HEK293 (cell line): ENCODE measurements around the gene SAMM50.

Source experiments
- AEBP2 ChIP-seq: fragments of 450-650 bp; formaldehyde crosslinking; IDR thresholded peaks from 2 replicates; pipeline ENCODE4 v1.5.1; 2016; ENCODE audit warnings: missing biosample characterization, missing genetic modification characterization, borderline replicate concordance
- BCL6B ChIP-seq: fragments of 450-650 bp; formaldehyde crosslinking; IDR thresholded peaks from 2 replicates; pipeline ENCODE4 v1.5.1; 2017; ENCODE audit warnings: missing biosample characterization, missing genetic modification characterization
- GLI4 ChIP-seq: fragments of 450-650 bp; formaldehyde crosslinking; IDR thresholded peaks from 2 replicates; pipeline ENCODE4 v1.5.1; 2016; ENCODE audit warnings: missing biosample characterization, missing genetic modification characterization
- HOXC10 ChIP-seq: sonication (generic); formaldehyde crosslinking; IDR thresholded peaks from 2 replicates; pipeline ENCODE4 v1.8.1; 2023; ENCODE audit warnings: mild to moderate bottlenecking, missing genetic modification reagents
- KLF7 ChIP-seq: fragments of 450-650 bp; formaldehyde crosslinking; IDR thresholded peaks from 2 replicates; pipeline ENCODE4 v1.5.1; 2016; ENCODE audit warnings: missing biosample characterization, missing genetic modification characterization, borderline replicate concordance
- PBX3 ChIP-seq: sonication (generic); formaldehyde crosslinking; IDR thresholded peaks from 2 replicates; pipeline ENCODE4 v1.8.1; 2022; ENCODE audit warnings: mild to moderate bottlenecking, moderate library complexity, missing genetic modification reagents
- TRIM28 ChIP-seq: IDR thresholded peaks from 2 replicates; pipeline ENCODE4 v1.6.1; 2011; ENCODE audit warnings: low read length, control low read depth, borderline replicate concordance
- YY2 ChIP-seq: fragments of 450-650 bp; formaldehyde crosslinking; IDR thresholded peaks from 2 replicates; pipeline ENCODE4 v1.5.1; 2016; ENCODE audit warnings: missing biosample characterization, missing genetic modification characterization
- ZNF24 ChIP-seq: fragments of 450-650 bp; formaldehyde crosslinking; IDR thresholded peaks from 2 replicates; pipeline ENCODE4 v1.5.1; 2016; ENCODE audit warnings: missing biosample characterization, missing genetic modification characterization
- ZNF26 ChIP-seq: fragments of 450-650 bp; formaldehyde crosslinking; IDR thresholded peaks from 2 replicates; pipeline ENCODE4 v1.5.1; 2016; ENCODE audit warnings: missing biosample characterization, missing genetic modification characterization
- ZNF391 ChIP-seq: fragments of 450-650 bp; formaldehyde crosslinking; IDR thresholded peaks from 2 replicates; pipeline ENCODE4 v1.5.1; 2016; ENCODE audit warnings: low read depth, missing biosample characterization, missing genetic modification characterization, borderline replicate concordance
- ZNF404 ChIP-seq: fragments of 450-650 bp; formaldehyde crosslinking; IDR thresholded peaks from 2 replicates; pipeline ENCODE4 v1.5.1; 2017; ENCODE audit warnings: missing biosample characterization, missing genetic modification characterization
- ZNF501 ChIP-seq: fragments of 450-650 bp; formaldehyde crosslinking; IDR thresholded peaks from 2 replicates; pipeline ENCODE4 v1.5.1; 2016; ENCODE audit warnings: missing biosample characterization, missing genetic modification characterization
- ZNF624 ChIP-seq: fragments of 450-650 bp; formaldehyde crosslinking; IDR thresholded peaks from 2 replicates; pipeline ENCODE4 v1.5.1; 2017; ENCODE audit warnings: missing biosample characterization, missing genetic modification characterization
- TF ChIP-seq, protein P1 (sequence below): fragments of 450-650 bp; formaldehyde crosslinking; IDR thresholded peaks from 2 replicates; pipeline ENCODE4 v1.5.0; 2017; ENCODE audit warnings: missing biosample characterization, missing genetic modification characterization, borderline replicate concordance
- TF ChIP-seq, protein P2 (sequence below): fragments of 450-650 bp; formaldehyde crosslinking; conservative IDR thresholded peaks from 2 replicates; pipeline ENCODE4 v1.5.1; 2016; ENCODE audit warnings: low read depth, missing biosample characterization, missing genetic modification characterization
- TF ChIP-seq, protein P3 (sequence below): fragments of 450-650 bp; formaldehyde crosslinking; IDR thresholded peaks from 2 replicates; pipeline ENCODE4 v1.5.1; 2016; ENCODE audit warnings: missing biosample characterization, missing genetic modification characterization
- TF ChIP-seq, protein P4 (sequence below): IDR thresholded peaks from 2 replicates; pipeline ENCODE4 v1.6.1; 2011; ENCODE audit warnings: mild to moderate bottlenecking, low read depth, low read length, borderline replicate concordance
- TF ChIP-seq, protein P5 (sequence below): fragments of 450-650 bp; formaldehyde crosslinking; IDR thresholded peaks from 2 replicates; pipeline ENCODE4 v1.5.1; 2016; ENCODE audit warnings: missing biosample characterization, missing genetic modification characterization

The SAMM50 gene

GRCh38 chr22:43923631-43924464 is 31.4 kb upstream of the SAMM50 start, which contains the start of gene PNPLA3 (continued):
- TF ChIP-seq ZNF26 (tag by site-specific recombination) = no peak
- TF ChIP-seq GLI4 (tag by site-specific recombination) = no peak
- no peak for TF ChIP-seq BCL6B
- TF ChIP-seq ZNF624 = no peak
- no peak for TF ChIP-seq ZNF404
- no peak for TF ChIP-seq AEBP2 (tag by site-specific recombination)
- TF ChIP-seq, protein P1, sequence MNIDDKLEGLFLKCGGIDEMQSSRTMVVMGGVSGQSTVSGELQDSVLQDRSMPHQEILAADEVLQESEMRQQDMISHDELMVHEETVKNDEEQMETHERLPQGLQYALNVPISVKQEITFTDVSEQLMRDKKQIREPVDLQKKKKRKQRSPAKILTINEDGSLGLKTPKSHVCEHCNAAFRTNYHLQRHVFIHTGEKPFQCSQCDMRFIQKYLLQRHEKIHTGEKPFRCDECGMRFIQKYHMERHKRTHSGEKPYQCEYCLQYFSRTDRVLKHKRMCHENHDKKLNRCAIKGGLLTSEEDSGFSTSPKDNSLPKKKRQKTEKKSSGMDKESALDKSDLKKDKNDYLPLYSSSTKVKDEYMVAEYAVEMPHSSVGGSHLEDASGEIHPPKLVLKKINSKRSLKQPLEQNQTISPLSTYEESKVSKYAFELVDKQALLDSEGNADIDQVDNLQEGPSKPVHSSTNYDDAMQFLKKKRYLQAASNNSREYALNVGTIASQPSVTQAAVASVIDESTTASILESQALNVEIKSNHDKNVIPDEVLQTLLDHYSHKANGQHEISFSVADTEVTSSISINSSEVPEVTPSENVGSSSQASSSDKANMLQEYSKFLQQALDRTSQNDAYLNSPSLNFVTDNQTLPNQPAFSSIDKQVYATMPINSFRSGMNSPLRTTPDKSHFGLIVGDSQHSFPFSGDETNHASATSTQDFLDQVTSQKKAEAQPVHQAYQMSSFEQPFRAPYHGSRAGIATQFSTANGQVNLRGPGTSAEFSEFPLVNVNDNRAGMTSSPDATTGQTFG (tag by site-specific recombination) = no peak
- TF ChIP-seq, protein P2, sequence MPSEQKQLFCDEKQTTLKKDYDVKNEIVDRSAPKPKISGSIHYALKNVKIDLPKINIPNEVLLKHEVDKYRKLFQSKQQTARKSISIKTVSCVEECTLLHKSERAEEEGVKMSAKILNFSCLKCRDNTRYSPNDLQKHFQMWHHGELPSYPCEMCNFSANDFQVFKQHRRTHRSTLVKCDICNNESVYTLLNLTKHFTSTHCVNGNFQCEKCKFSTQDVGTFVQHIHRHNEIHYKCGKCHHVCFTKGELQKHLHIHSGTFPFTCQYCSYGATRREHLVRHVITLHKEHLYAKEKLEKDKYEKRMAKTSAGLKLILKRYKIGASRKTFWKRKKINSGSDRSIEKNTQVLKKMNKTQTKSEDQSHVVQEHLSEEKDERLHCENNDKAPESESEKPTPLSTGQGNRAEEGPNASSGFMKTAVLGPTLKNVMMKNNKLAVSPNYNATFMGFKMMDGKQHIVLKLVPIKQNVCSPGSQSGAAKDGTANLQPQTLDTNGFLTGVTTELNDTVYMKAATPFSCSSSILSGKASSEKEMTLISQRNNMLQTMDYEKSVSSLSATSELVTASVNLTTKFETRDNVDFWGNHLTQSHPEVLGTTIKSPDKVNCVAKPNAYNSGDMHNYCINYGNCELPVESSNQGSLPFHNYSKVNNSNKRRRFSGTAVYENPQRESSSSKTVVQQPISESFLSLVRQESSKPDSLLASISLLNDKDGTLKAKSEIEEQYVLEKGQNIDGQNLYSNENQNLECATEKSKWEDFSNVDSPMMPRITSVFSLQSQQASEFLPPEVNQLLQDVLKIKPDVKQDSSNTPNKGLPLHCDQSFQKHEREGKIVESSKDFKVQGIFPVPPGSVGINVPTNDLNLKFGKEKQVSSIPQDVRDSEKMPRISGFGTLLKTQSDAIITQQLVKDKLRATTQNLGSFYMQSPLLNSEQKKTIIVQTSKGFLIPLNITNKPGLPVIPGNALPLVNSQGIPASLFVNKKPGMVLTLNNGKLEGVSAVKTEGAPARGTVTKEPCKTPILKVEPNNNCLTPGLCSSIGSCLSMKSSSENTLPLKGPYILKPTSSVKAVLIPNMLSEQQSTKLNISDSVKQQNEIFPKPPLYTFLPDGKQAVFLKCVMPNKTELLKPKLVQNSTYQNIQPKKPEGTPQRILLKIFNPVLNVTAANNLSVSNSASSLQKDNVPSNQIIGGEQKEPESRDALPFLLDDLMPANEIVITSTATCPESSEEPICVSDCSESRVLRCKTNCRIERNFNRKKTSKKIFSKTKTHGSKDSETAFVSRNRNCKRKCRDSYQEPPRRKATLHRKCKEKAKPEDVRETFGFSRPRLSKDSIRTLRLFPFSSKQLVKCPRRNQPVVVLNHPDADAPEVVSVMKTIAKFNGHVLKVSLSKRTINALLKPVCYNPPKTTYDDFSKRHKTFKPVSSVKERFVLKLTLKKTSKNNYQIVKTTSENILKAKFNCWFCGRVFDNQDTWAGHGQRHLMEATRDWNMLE (tag by site-specific recombination) = no peak
- peak; percentile 78; the same call in 1 of the 2 replicates for TF ChIP-seq ZNF391
- TF ChIP-seq YY2 (tag by site-specific recombination) = no peak
- no peak for TF ChIP-seq TRIM28
- TF ChIP-seq, protein P3, sequence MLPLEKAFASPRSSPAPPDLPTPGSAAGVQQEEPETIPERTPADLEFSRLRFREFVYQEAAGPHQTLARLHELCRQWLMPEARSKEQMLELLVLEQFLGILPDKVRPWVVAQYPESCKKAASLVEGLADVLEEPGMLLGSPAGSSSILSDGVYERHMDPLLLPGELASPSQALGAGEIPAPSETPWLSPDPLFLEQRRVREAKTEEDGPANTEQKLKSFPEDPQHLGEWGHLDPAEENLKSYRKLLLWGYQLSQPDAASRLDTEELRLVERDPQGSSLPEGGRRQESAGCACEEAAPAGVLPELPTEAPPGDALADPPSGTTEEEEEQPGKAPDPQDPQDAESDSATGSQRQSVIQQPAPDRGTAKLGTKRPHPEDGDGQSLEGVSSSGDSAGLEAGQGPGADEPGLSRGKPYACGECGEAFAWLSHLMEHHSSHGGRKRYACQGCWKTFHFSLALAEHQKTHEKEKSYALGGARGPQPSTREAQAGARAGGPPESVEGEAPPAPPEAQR (tag by site-specific recombination) = no peak
- TF ChIP-seq HOXC10 (CRISPR knock-in tag) = no peak
- peak; percentile 46; the same call in 1 of the 2 replicates for TF ChIP-seq ZNF24
- 0 out of 2 replicates have a peak, but pooled peaks have one; percentile 19 for TF ChIP-seq KLF7 (tag by site-specific recombination)
- TF ChIP-seq, protein P4, sequence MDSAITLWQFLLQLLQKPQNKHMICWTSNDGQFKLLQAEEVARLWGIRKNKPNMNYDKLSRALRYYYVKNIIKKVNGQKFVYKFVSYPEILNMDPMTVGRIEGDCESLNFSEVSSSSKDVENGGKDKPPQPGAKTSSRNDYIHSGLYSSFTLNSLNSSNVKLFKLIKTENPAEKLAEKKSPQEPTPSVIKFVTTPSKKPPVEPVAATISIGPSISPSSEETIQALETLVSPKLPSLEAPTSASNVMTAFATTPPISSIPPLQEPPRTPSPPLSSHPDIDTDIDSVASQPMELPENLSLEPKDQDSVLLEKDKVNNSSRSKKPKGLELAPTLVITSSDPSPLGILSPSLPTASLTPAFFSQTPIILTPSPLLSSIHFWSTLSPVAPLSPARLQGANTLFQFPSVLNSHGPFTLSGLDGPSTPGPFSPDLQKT = no peak
- peak; percentile 63; the same call in 1 of the 2 replicates for TF ChIP-seq ZNF501
- TF ChIP-seq PBX3 = 0 out of 2 replicates have a peak, but pooled peaks have one; percentile 44
- TF ChIP-seq, protein P5, sequence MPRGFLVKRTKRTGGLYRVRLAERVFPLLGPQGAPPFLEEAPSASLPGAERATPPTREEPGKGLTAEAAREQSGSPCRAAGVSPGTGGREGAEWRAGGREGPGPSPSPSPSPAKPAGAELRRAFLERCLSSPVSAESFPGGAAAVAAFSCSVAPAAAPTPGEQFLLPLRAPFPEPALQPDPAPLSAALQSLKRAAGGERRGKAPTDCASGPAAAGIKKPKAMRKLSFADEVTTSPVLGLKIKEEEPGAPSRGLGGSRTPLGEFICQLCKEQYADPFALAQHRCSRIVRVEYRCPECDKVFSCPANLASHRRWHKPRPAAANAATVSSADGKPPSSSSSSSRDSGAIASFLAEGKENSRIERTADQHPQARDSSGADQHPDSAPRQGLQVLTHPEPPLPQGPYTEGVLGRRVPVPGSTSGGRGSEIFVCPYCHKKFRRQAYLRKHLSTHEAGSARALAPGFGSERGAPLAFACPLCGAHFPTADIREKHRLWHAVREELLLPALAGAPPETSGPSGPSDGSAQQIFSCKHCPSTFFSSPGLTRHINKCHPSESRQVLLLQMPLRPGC (tag by site-specific recombination) = no peak
